Measurements from ENCODE around the gene GPC6.

GPC6 gene

GRCh38 chr13:93226065-93226622, 463 bp upstream of the GPC6 start:
- Histone ChIP-seq H3K27ac (peak overlapping the region; percentile 95), H3K9me3 (ENCODE audit: severe bottlenecking) (no peaks in the 10 kb centered on the region), H3K36me3 (peaks cover 27% of the 10 kb centered on the region), H3K4me3 (ENCODE audit: low read depth, low read length) (peak overlapping the region; percentile 86), H3K27me3 (ENCODE audit: insufficient read depth, low read depth, severe bottlenecking) (no peaks in the 10 kb centered on the region)
- DNase-seq = no peak
- TF ChIP-seq CTCF (IDR thresholded peaks at IDR 0.05; ENCODE audit: low read depth, low read length) = no peak

- no peaks in the 10 kb centered on the region for H3K27me3 ChIP-seq (ENCODE audit: insufficient read depth, low read depth, severe bottlenecking)
- H3K4me3 ChIP-seq (ENCODE audit: low read depth, low read length) = peak overlapping the region; percentile 86
- TF ChIP-seq CTCF (IDR thresholded peaks at IDR 0.05; ENCODE audit: low read depth, low read length) = peak; percentile 36
- peaks cover 27% of the 10 kb centered on the region for H3K36me3 ChIP-seq
- no peaks in the 10 kb centered on the region for H3K9me3 ChIP-seq (ENCODE audit: severe bottlenecking)
- peak; percentile 77 for DNase-seq
- peak overlapping the region; percentile 95 for H3K27ac ChIP-seq
Measured at GRCh38 chr13:93227280-93227877, 772 bp downstream of the GPC6 start.

- Histone ChIP-seq H3K9me3 (ENCODE audit: severe bottlenecking) (no peaks in the 10 kb centered on the region), H3K36me3 (peaks cover 27% of the 10 kb centered on the region), H3K27ac (peak overlapping the region; percentile 95), H3K4me3 (ENCODE audit: low read depth, low read length) (peak overlapping the region; percentile 86), H3K27me3 (ENCODE audit: insufficient read depth, low read depth, severe bottlenecking) (no peaks in the 10 kb centered on the region)
- peak; percentile 94 for DNase-seq
- peak; percentile 84 for TF ChIP-seq CTCF (IDR thresholded peaks at IDR 0.05; ENCODE audit: low read depth, low read length)
Measured at GRCh38 chr13:93227878-93228642, 1.5 kb downstream of the GPC6 start.

- Histone ChIP-seq H3K36me3 (peaks cover 32% of the 10 kb centered on the region), H3K27me3 (ENCODE audit: insufficient read depth, low read depth, severe bottlenecking) (no peaks in the 10 kb centered on the region), H3K4me3 (ENCODE audit: low read depth, low read length) (peak overlapping the region; percentile 86), H3K27ac (peak overlapping the region; percentile 95), H3K9me3 (ENCODE audit: severe bottlenecking) (peaks cover 3% of the 10 kb centered on the region)
- TF ChIP-seq CTCF (IDR thresholded peaks at IDR 0.05; ENCODE audit: low read depth, low read length) = no peak
- no peak for DNase-seq
Measured at GRCh38 chr13:93228643-93228937, 2.0 kb downstream of the GPC6 start.

- Histone ChIP-seq H3K36me3 (peaks cover 44% of the 10 kb centered on the region), H3K9me3 (ENCODE audit: severe bottlenecking) (peaks cover 3% of the 10 kb centered on the region), H3K4me3 (ENCODE audit: low read depth, low read length) (peak overlapping the region; percentile 86), H3K27ac (peak overlapping the region; percentile 95), H3K27me3 (ENCODE audit: insufficient read depth, low read depth, severe bottlenecking) (no peaks in the 10 kb centered on the region)
- no peak for TF ChIP-seq CTCF (IDR thresholded peaks at IDR 0.05; ENCODE audit: low read depth, low read length)
- no peak for DNase-seq
Measured at GRCh38 chr13:93230261-93230855, 3.8 kb downstream of the GPC6 start.
